NCI-H446 treated with DMSO at 0.1 percent for 48 hours (cell line): Measurements from ENCODE around the gene COQ5.

ENCODE experiments used
- DNase-seq: peaks from one replicate; lab custom pipeline; 2025; lab: John Stamatoyannopoulos, UW

COQ5 gene

GRCh38 chr12:120453977-120454376 is 75.0 kb downstream of the COQ5 start:
- no peak for DNase-seq
